ENCODE data around the gene ADCYAP1.
A peak's percentile ranks its signal among the peaks of the same experiment; 100 is the strongest.
"Not testable (repeated sequence)": the region's sequence is repeated elsewhere in the genome, so short reads cannot be mapped to it uniquely, and the experiment has no call there.

The ADCYAP1 gene

GRCh38 chr18:904218-905090 lies at the start of gene ADCYAP1:
Gene ADCYAP1, plus strand, starts transcription at chr18:904871. Its CDS starts 516 bp downstream, at chr18:905387.
- no peak for DNase-seq (ENCODE audit: low read depth in 2 of 2)

DNA sequence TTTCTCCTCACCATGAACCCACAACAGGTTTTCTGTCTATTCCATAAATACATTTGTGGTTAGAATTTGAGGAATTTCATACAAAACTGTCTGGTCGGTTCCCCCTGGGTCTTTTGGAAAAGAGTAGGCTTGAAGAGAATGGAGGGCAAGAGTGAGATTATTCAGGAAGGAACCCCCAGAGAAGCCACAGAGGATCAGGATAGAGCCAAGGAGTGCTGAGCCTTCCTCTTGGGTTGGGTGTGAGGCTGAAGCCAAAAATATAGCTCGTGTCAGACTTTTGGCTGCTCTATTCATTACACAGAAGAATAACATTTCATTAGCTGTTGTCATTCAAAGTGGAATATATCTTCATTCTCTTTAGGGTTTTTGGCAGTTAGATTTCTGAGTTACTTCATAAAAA lies 46.7 kb upstream of the ADCYAP1 start:
- no peak for DNase-seq (ENCODE audit: low read depth in 2 of 2)

GRCh38 chr18:864872-865273 lies 39.8 kb upstream of the ADCYAP1 start:
- DNase-seq (ENCODE audit: low read depth in 2 of 2) = peak; percentile 35 to 52

DNA sequence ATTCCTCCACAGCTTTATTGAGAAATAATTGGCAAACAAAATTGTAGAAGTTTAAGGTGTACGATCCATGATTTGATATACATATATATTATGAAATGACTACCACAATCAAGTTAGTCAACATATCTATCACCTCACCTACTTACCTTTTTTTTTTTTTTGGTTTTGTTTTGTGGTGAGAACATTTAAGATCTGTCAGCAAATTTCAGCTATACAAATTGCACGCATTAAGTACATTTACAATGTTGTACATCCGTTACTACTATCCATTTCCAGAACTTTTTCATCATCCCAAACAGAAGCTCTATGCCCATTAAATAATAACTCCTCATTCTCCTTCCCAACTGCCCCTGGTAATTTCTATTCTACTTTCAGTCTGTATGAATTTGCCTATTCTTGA lies 37.4 kb upstream of the ADCYAP1 start:
- DNase-seq (ENCODE audit: low read depth in 2 of 2) = no peak

- DNase-seq (ENCODE audit: low read depth in 2 of 2) = not testable (repeated sequence)
Measured at GRCh38 chr18:873426-873825, 31.2 kb upstream of the ADCYAP1 start.

GRCh38 chr18:875912-876311 lies 28.8 kb upstream of the ADCYAP1 start:
- DNase-seq (ENCODE audit: low read depth in 2 of 2) = no peak

GRCh38 chr18:877238-877637 lies 27.4 kb upstream of the ADCYAP1 start:
- no peak for DNase-seq (ENCODE audit: low read depth in 2 of 2)

GRCh38 chr18:886076-886475 lies 18.6 kb upstream of the ADCYAP1 start:
- no peak for DNase-seq (ENCODE audit: low read depth in 2 of 2)

- DNase-seq (ENCODE audit: low read depth in 2 of 2) = no peak
Measured at GRCh38 chr18:887716-888115, 17.0 kb upstream of the ADCYAP1 start.

DNA sequence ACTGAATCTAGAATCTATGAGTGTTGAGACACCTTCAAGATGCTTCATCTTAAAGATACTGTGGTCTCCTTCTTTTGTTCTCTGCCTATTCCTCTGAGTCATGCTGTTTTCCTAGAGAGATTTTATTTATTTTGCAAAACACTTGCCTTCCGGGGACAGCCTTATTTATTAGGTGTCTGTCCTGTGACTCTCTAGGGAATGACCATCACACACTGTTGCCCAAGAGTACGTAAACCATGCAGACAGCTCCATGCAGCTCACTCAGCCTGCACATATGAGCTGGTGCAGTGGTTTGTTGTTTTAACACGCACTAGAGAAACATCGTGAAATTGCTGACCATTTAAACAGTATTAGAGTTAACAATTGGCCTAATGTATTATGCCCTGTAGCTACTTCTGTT lies 12.4 kb upstream of the ADCYAP1 start:
- no peak for DNase-seq (ENCODE audit: low read depth in 2 of 2)

GRCh38 chr18:896315-896714 lies 8.4 kb upstream of the ADCYAP1 start:
- DNase-seq (ENCODE audit: low read depth in 2 of 2) = no peak

GRCh38 chr18:901761-902160 lies 2.9 kb upstream of the ADCYAP1 start:
- DNase-seq (ENCODE audit: low read depth in 2 of 2) = no peak

DNA sequence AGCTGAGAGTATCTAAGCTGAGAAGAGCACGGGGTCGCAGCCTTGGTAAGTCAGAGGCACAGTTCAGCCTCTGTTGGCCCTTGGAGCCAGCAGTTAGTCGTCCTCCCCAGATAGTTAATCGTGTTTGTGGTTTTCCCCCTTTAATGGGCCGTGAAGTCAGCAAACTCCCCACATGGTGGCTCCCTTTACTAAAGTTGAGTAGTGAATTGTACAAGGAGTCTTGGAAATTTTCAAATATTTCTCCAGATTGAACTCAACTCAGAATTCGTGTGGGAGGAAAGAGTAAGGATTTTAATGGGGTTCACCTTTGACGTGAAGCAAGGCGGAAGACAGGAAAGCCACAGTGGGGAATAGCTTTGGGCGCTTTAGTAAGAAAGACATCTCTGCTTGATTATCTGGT lies 2.4 kb upstream of the ADCYAP1 start:
- no peak for DNase-seq (ENCODE audit: low read depth in 2 of 2)

GRCh38 chr18:903701-904100 lies 970 bp upstream of the ADCYAP1 start:
- DNase-seq (ENCODE audit: low read depth in 2 of 2) = peak in 1 of 2 experiments; percentile 39

GRCh38 chr18:905307-905947 lies 756 bp downstream of the ADCYAP1 start:
- no peak for DNase-seq (ENCODE audit: low read depth in 2 of 2)

DNA sequence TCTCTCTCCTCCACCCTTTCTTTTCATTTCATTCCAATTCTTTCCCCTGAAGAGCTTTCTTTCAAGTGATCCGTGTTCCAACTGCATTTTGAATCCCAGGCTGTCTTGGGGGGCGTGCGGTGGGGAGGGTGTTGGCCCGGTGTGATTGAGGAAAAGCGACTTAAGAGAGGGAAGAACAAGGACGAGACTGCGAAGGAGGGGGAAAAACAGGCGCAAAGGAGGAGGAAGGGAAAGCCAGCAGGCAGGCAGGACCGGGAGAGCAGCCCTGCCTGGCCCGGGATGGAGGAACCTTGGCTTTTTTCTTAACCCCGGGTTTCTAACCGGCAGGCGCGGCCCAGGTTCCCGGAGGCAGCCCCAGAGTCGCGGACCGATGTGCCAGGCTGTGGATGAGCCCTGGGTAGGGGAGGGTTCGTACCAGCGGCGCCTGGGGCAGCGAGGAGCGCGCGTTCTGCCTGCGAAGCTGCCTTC lies 1.3 kb downstream of the ADCYAP1 start:
- no peak for DNase-seq (ENCODE audit: low read depth in 2 of 2)

DNA sequence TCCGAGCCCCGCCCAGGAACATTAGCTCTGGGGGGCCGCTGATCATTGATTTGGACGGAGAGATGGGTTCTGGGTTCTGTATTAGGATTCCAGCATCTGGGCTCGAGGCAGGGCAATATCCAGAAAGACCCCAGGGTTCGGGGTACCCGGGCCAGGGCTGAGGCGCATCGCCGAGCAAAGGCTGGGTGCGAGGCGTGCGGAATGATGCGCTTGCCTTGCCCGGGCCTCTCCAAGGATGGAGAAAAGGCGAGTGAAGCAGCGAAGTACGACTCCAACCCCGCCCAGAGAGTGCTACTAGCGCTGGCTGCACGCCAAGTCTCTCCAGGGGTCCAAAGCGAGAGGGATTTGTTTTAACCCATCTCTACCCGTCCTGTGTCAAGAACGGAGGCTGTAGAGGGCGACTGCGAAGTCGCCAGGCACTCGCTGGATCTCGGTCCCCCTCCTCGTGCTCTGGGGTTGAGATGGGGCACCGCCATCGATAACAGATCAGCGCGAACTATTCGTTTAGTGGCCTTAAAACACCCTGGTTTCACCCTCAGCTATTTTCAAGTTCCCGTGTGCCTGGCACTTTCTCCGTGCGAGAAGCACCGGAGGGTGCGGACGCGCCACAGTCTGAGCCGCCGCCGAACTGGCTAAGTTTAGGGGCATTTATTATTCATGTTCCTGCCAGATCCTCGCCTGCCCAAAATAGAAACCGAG lies 1.9 kb downstream of the ADCYAP1 start:
- DNase-seq (ENCODE audit: low read depth in 2 of 2) = no peak

DNA sequence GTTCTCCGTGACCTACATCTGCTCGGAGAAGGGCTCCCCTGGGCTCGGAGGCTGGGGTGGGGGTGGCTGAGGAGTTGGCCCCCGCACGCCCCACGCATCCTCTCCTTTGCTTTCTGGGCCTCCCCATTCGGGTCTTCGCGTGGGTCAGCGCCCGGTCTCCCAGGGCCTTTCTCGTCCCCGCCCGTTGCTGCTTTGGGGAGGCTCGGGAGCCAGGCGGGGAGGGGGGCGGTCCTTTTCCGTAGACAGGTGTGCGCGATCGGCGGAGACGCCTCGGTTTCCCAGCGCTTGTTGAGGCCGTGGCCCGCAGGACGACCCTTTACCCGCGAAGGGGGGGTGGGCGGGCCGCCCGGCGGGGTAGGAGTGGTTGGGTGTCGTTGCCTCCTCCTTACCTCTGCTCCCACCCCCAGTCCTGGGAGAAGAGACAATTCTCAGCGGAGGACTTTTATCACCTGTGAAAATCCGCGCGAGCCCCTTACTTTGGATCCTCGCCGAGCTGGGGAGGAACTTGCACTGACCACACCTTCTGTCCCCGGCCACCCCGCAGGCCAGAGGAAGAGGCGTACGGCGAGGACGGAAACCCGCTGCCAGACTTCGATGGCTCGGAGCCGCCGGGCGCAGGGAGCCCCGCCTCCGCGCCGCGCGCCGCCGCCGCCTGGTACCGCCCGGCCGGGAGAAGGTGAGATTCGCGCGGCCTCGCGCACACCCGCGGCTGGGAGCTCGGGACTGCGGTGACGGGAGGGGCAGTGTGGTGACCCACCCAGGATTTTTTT lies 2.6 kb downstream of the ADCYAP1 start:
- no peak for DNase-seq (ENCODE audit: low read depth in 2 of 2)

GRCh38 chr18:907885-908757 lies 3.5 kb downstream of the ADCYAP1 start:
- no peak for DNase-seq (ENCODE audit: low read depth in 2 of 2)
